ENCODE measurements around the gene EIF3I.

GRCh38 chr1:32272557-32273390 is 50.6 kb downstream of the EIF3I start:
- TF ChIP-seq CTCF (conservative IDR thresholded peaks at IDR 0.05) (no peak), ZFX (IDR thresholded peaks at IDR 0.05) (no peak)

All from C4-2B (cell line).